Neuronal stem cell (in vitro differentiated cells): ENCODE results near the gene CLEC4C. TPM values are rescaled to one million over a fixed set of nuclear protein-coding genes. Genes with fewer than 3 reads are reported as not detected.
"Not testable (repeated sequence)": the region's sequence is repeated elsewhere in the genome, so short reads cannot be mapped to it uniquely, and the experiment has no call there.

ENCODE experiments used
- DNase-seq: peaks from one replicate; pipeline ENCODE4 v3.0.0-alpha.2; 2013; ENCODE audit warnings: low spot score
- H2AFZ ChIP-seq: one replicate; pipeline ENCODE4 v1.6.1; 2013; ENCODE audit warnings: mild to moderate bottlenecking, low read length, inconsistent platforms
- H2AK5ac ChIP-seq: 2 replicates; pipeline ENCODE4 v1.6.1; 2013; ENCODE audit warnings: low read depth, mild to moderate bottlenecking, inconsistent platforms, low read length, moderate library complexity, mixed read lengths
- H2BK120ac ChIP-seq: 2 replicates; pipeline ENCODE4 v1.6.1; 2013; ENCODE audit warnings: low read depth, mild to moderate bottlenecking, inconsistent platforms, low read length, moderate library complexity, mixed read lengths
- H2BK12ac ChIP-seq: one replicate; pipeline ENCODE4 v1.6.1; 2013; ENCODE audit warnings: low read length, inconsistent platforms
- H2BK15ac ChIP-seq: 2 replicates; pipeline ENCODE4 v1.6.1; 2013; ENCODE audit warnings: mild to moderate bottlenecking, low read length, inconsistent platforms, mixed read lengths
- H2BK5ac ChIP-seq: one replicate; pipeline ENCODE4 v1.6.1; 2013; ENCODE audit warnings: inconsistent platforms, mild to moderate bottlenecking, low read length, moderate library complexity
- H3K14ac ChIP-seq: one replicate; pipeline ENCODE4 v1.6.1; 2013; ENCODE audit warnings: low read length, inconsistent platforms
- H3K18ac ChIP-seq: 2 replicates; pipeline ENCODE4 v1.6.1; 2013; ENCODE audit warnings: low read length, inconsistent platforms
- H3K23ac ChIP-seq: 2 replicates; pipeline ENCODE4 v1.6.1; 2013; ENCODE audit warnings: low read depth, mild to moderate bottlenecking, mixed read lengths, low read length, inconsistent platforms; ENCODE audit not compliant: poor library complexity
- H3K27ac ChIP-seq: replicated peaks from 3 replicates; pipeline ENCODE4 v1.5.1; 2013; ENCODE audit warnings: low read length, inconsistent platforms
- H3K27me3 ChIP-seq, 3 experiments: 2 replicates each; pipeline ENCODE4 v1.6.1; 2013; ENCODE audit warnings: low read length in 3 of 3, mild to moderate bottlenecking in 2 of 3, inconsistent platforms in 1 of 3, low read depth in 1 of 3, mixed read lengths in 1 of 3, moderate library complexity in 1 of 3; ENCODE audit not compliant: control insufficient read depth in 3 of 3, insufficient read depth in 3 of 3
- H3K36me3 ChIP-seq, 2 donors: replicated peaks in 1 of 2; 2 replicates each; pipeline ENCODE4 v1.6.1; 2013; ENCODE audit warnings: low read length in 2 of 2; ENCODE audit not compliant: control insufficient read depth in 2 of 2, insufficient read depth in 2 of 2
- H3K4ac ChIP-seq: 2 replicates; pipeline ENCODE4 v1.6.1; 2013; ENCODE audit warnings: inconsistent platforms, mild to moderate bottlenecking, low read length, moderate library complexity
- H3K4me1 ChIP-seq, 2 donors: 1 replicate in 1 of 2; 2 replicates in 1 of 2; pipeline ENCODE4 v1.6.1; 2013; ENCODE audit warnings: low read length in 2 of 2, low read depth in 1 of 2; ENCODE audit not compliant: control insufficient read depth in 2 of 2, insufficient read depth in 1 of 2
- H3K4me2 ChIP-seq: one replicate; pipeline ENCODE4 v1.6.1; 2013; ENCODE audit warnings: mild to moderate bottlenecking, low read length, inconsistent platforms; ENCODE audit not compliant: insufficient read depth, poor library complexity, severe bottlenecking
- H3K4me3 ChIP-seq, 2 donors: 2 replicates each; pipeline ENCODE4 v1.5.1; 2013; ENCODE audit warnings: low read length in 2 of 2, mild to moderate bottlenecking in 2 of 2, inconsistent platforms in 1 of 2, moderate library complexity in 1 of 2
- H3K79me1 ChIP-seq: one replicate; pipeline ENCODE4 v1.6.1; 2013; ENCODE audit warnings: low read depth, mild to moderate bottlenecking, inconsistent platforms, low read length, moderate library complexity
- H3K9ac ChIP-seq: one replicate; pipeline ENCODE4 v1.6.1; 2013; ENCODE audit warnings: mild to moderate bottlenecking, low read depth, low read length, inconsistent platforms; ENCODE audit not compliant: poor library complexity
- H3K9me3 ChIP-seq, 2 donors: replicated peaks in 1 of 2; 2 replicates each; pipeline versions ENCODE3 to v1.6.1; 2013; ENCODE audit warnings: low read length in 2 of 2, mild to moderate bottlenecking in 2 of 2, inconsistent platforms in 1 of 2, low read depth in 1 of 2, mixed read lengths in 1 of 2, moderate library complexity in 1 of 2; ENCODE audit not compliant: control insufficient read depth in 2 of 2, insufficient read depth in 1 of 2
- H4K8ac ChIP-seq: one replicate; pipeline ENCODE4 v1.6.1; 2013; ENCODE audit warnings: low read depth, mild to moderate bottlenecking, inconsistent platforms, low read length, moderate library complexity
- H4K91ac ChIP-seq: one replicate; pipeline ENCODE4 v1.6.1; 2013; ENCODE audit warnings: low read length, low read depth, mild to moderate bottlenecking, inconsistent platforms; ENCODE audit not compliant: poor library complexity
- WGBS, 2 donors: extraction: QIAGEN DNeasy Blood & Tissue Kit; methylation state at CpG; one replicate each; pipeline ENCODE4 v1.1.7; 2013; ENCODE audit warnings: missing lambda C conversion rate in 2 of 2, mixed read lengths in 1 of 2; ENCODE audit not compliant: insufficient read length in 2 of 2, insufficient replicate concordance in 1 of 2; ENCODE audit errors: extremely low coverage in 2 of 2; 5-methylcytosine and 5-hydroxymethylcytosine counted together
- polyA plus RNA-seq, 2 experiments: library from polyadenylated mRNA; stranded (reverse); fragments of 200-250 nt; gene quantifications; one replicate each; pipeline ENCODE4 v1.2.3, GENCODE V29; 2013

The CLEC4C gene, protein sequence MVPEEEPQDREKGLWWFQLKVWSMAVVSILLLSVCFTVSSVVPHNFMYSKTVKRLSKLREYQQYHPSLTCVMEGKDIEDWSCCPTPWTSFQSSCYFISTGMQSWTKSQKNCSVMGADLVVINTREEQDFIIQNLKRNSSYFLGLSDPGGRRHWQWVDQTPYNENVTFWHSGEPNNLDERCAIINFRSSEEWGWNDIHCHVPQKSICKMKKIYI
- polyA plus RNA-seq (2013, experiment 1 of 2): not detected
- not detected for polyA plus RNA-seq (2013, experiment 2 of 2)

DNA sequence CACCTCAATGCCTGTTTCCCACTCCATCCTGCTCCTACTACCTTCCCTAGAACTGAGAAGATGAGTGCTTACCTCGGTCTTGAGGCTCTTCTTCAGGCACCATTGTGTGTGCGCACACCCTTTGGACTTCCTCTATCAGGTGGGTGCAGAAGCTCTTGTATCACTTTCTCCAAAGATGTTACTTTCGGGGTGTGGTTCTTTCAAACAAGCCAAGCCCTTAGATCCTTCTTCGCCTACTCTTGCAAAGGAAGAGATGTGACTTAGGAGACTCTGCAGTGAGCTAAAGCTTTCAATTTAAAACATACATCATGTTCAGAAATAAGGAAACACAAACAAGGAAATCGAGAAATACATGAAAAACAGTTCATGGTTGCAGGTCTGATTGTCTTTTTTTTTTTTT is at the start of gene CLEC4C:
Gene CLEC4C, minus strand, starts transcription at position 130 of the 400 bp plus-strand sequence. Its CDS starts 27 bp downstream, at position 103.
- no peak within 1 kb of the TSS for H4K91ac ChIP-seq
- no peak within 1 kb of the TSS for H4K8ac ChIP-seq
- no peak for DNase-seq
- H3K4me2 ChIP-seq: no peak within 1 kb of the TSS
- H3K27ac ChIP-seq: no peak within 1 kb of the TSS
- no peak within 1 kb of the TSS for H3K14ac ChIP-seq
- peaks cover 0 to 2% of the 10 kb centered on the region in 2 donors for H3K9me3 ChIP-seq
- no peak within 1 kb of the TSS for H2AFZ ChIP-seq
- no peaks in the 10 kb centered on the region for H3K4me1 ChIP-seq
- no peak within 1 kb of the TSS for H2BK15ac ChIP-seq
- H2BK120ac ChIP-seq: no peak within 1 kb of the TSS
- H2AK5ac ChIP-seq: no peak within 1 kb of the TSS
- WGBS, 2 donors: no CpG with 5 or more reads among the region's 5 CpGs
- H3K27me3 ChIP-seq: no peaks in the 10 kb centered on the region
- H3K4ac ChIP-seq: no peak within 1 kb of the TSS
- H3K23ac ChIP-seq: no peak within 1 kb of the TSS
- no peak within 1 kb of the TSS for H2BK12ac ChIP-seq
- H3K18ac ChIP-seq: no peak within 1 kb of the TSS
- no peak within 1 kb of the TSS for H3K9ac ChIP-seq
- no peak within 1 kb of the TSS for H2BK5ac ChIP-seq
- H3K4me3 ChIP-seq: no peak within 1 kb of the TSS
- H3K36me3 ChIP-seq: no peaks in the 10 kb centered on the region
- H3K79me1 ChIP-seq: no peaks in the 10 kb centered on the region

- Histone ChIP-seq H4K8ac (no peak overlapping the region), H2AK5ac (no peak overlapping the region), H3K4me2 (no peak overlapping the region), H3K9ac (no peak overlapping the region), H3K36me3 (no peaks in the 10 kb centered on the region), H2BK5ac (no peak overlapping the region), H2BK15ac (no peak overlapping the region), H3K27ac (no peak overlapping the region), H2BK120ac (no peak overlapping the region), H3K4ac (no peak overlapping the region), H2BK12ac (no peak overlapping the region), H3K14ac (no peak overlapping the region), H3K4me3 (no peak overlapping the region), H2AFZ (no peak overlapping the region), H3K9me3 (no peaks in the 10 kb centered on the region), H3K27me3 (peaks cover 0 to 4% (median 2%) of the 10 kb centered on the region in 3 experiments), H3K4me1 (no peaks in the 10 kb centered on the region), H3K79me1 (no peaks in the 10 kb centered on the region), H3K18ac (no peak overlapping the region), H3K23ac (no peak overlapping the region), H4K91ac (no peak overlapping the region)
- DNase-seq: no peak
- WGBS, 2 donors: no CpG with 5 or more reads among the region's 3 CpGs
These were observed 46.0 kb upstream of the CLEC4C start for GRCh38 chr12:7793211-7793610.

DNA sequence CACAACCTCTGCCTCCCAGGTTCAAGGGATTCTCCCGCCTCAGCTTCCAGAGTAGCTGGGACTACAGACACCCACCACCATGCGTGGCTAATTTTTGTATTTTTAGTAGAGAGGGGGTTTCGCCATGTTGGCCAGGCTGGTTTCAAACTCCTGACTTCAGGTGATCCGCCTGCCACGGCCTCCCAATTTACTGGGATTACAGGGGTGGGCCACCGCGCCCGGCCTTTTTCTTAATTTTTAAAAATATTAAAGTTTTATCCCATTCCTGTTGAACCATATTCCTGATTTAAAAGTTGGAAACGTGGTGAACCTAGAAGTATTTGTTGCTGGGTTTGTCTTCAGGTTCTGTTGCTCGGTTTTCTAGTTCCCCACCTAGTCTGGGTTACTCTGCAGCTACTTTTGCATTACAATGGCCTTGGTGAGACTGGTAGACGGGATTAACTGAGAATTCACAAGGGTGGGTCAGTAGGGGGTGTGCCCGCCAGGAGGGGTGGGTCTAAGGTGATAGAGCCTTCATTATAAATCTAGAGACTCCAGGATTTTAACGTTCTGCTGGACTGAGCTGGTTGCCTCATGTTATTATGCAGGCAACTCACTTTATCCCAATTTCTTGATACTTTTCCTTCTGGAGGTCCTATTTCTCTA is 41.8 kb upstream of the CLEC4C start, which contains the start of gene NANOG:
Gene NANOG, plus strand, starts transcription at position 519 of the 645 bp plus-strand sequence. CDS start 213 bp downstream, outside the sequence.
- H3K4me2 ChIP-seq, H2BK15ac ChIP-seq, H3K4ac ChIP-seq, DNase-seq, H2BK5ac ChIP-seq, H4K91ac ChIP-seq, H3K4me3 ChIP-seq, H3K36me3 ChIP-seq, H3K4me1 ChIP-seq, H3K9me3 ChIP-seq, H3K23ac ChIP-seq, H3K27ac ChIP-seq, H4K8ac ChIP-seq, H3K9ac ChIP-seq, H3K27me3 ChIP-seq, H2AK5ac ChIP-seq, H3K14ac ChIP-seq, H2BK120ac ChIP-seq, H3K18ac ChIP-seq, H3K79me1 ChIP-seq, H2BK12ac ChIP-seq: not testable (repeated sequence)
- peak within 1 kb of the TSS; percentile 24 for H2AFZ ChIP-seq
- no CpG with 5 or more reads among the region's 13 CpGs for WGBS, 2 donors

GRCh38 chr12:7788294-7788660 is 41.1 kb upstream of the CLEC4C start:
- Histone ChIP-seq H2BK120ac (no peak overlapping the region), H3K9ac (no peak overlapping the region), H3K4me1 (peaks cover 0 to 5% of the 10 kb centered on the region in 2 donors), H3K9me3 (no peaks in the 10 kb centered on the region), H3K36me3 (no peaks in the 10 kb centered on the region), H3K4me2 (no peak overlapping the region), H3K18ac (no peak overlapping the region), H3K4ac (no peak overlapping the region), H2BK5ac (no peak overlapping the region), H3K27ac (no peak overlapping the region), H3K14ac (no peak overlapping the region), H2BK15ac (no peak overlapping the region), H3K79me1 (no peaks in the 10 kb centered on the region), H3K27me3 (peaks cover 0 to 8% (median 2%) of the 10 kb centered on the region in 3 experiments), H2BK12ac (no peak overlapping the region), H3K23ac (no peak overlapping the region), H4K91ac (no peak overlapping the region), H3K4me3 (no peak overlapping the region), H4K8ac (no peak overlapping the region), H2AK5ac (no peak overlapping the region), H2AFZ (peak overlapping the region; percentile 24)
- no CpG with 5 or more reads among the region's 4 CpGs for WGBS, 2 donors
- no peak for DNase-seq
